Cardiac ventricle fibroblast (primary cell): ENCODE data around the gene USP21. TPM values are rescaled to one million over a fixed set of nuclear protein-coding genes. Genes with fewer than 3 reads are reported as not detected.

Experiments
- total RNA-seq: library from RNA; depleted of rRNA; stranded (reverse); fragments of >200 nt; gene quantifications from 2 replicates; pipeline ENCODE4 v1.2.3, GENCODE V29; 2015

Gene USP21, protein sequence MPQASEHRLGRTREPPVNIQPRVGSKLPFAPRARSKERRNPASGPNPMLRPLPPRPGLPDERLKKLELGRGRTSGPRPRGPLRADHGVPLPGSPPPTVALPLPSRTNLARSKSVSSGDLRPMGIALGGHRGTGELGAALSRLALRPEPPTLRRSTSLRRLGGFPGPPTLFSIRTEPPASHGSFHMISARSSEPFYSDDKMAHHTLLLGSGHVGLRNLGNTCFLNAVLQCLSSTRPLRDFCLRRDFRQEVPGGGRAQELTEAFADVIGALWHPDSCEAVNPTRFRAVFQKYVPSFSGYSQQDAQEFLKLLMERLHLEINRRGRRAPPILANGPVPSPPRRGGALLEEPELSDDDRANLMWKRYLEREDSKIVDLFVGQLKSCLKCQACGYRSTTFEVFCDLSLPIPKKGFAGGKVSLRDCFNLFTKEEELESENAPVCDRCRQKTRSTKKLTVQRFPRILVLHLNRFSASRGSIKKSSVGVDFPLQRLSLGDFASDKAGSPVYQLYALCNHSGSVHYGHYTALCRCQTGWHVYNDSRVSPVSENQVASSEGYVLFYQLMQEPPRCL
- total RNA-seq = 11.8 and 16.2 TPM in 2 replicates

DNA sequence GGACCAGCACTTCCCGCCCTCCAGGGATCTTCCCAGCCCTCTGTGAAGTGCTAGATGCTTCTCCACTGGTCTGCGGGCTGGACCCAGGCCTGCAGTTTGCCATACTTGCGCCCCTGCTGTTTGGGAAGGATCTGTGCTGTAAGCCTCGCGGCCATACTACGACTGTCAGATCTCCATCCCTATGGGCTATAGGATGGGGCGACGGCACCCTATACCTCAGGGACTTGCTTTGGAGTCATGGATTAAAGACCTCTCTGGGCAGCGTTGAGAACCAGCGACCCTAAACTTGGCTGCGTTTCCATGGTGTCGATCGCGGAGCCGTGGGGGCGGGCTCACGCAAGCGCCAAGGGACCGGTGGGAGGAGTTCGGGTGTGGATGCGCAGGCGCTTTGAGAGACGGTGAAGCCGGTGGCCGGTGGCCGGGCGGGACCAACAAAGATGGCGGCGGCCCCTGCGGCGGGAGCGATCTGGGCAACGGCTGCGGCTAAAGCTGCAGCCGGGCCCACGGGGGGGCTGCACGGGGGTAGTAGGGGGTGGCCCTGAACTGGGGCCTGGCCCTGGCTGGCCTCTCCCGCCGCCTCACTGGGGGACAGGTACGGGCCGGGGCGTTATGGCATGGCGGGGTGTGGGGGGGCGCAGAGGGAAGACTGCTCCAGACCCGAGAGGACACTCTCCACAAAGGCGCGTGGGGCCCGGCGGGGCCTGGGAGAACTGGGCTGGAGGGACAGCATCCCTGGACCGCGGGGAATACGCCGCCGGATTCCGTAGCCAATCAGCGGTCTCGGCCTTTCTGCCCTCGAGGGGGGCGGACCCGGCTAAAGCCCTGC is at the start of gene USP21:
Gene USP21 (plus strand): TSS at position 414 of the 826 bp plus-strand sequence. CDS start 1,141 bp downstream, outside the sequence.

DNA sequence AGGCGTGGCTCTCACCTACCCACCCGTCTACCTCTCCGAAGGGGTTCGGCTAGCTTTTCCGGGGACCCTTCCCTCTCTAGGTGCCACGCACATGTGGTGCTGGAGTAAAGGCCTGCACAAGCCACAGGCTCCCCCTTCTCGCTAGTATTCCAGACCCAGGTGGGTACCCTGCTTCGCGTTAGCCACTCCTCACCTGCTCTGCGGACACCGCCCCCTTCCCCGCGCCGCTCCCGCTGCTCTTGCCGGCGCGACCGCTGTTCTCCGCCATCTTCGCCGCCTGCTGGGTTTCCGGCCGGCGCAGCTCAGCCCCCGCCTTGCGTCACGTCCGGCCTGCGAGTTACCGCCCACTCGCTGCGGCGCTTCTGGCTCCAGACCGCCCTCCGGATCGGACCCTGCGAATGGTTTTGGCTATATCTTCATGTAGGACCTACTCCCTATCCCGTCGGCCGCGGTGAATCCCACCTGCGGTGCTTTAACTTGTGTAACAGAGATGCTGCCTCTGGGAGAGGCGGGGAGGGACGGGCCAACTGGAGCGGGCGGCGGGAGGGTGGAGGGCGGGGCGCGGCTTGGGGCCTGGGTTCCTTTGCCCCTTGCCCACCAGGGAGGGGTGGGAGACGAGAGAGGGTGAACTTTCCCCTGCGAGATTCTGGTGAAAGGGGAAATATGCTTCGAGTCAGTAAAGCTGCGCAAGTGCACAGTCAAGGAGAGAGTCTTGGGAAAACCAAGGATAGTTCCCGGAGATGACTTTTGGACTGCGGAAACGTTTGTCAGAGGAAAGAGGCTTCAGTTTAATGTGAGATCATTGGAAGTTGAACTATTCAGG is 41.3 kb upstream of the USP21 start, which contains the start of the genes NIT1 and PFDN2:
Gene NIT1 (plus strand): TSS at position 347 of the 823 bp plus-strand sequence. CDS start 72 bp downstream, at position 419.
Gene PFDN2 (minus strand): TSS at position 279 of the 823 bp plus-strand sequence. CDS start 11 bp downstream, at position 268.

DNA sequence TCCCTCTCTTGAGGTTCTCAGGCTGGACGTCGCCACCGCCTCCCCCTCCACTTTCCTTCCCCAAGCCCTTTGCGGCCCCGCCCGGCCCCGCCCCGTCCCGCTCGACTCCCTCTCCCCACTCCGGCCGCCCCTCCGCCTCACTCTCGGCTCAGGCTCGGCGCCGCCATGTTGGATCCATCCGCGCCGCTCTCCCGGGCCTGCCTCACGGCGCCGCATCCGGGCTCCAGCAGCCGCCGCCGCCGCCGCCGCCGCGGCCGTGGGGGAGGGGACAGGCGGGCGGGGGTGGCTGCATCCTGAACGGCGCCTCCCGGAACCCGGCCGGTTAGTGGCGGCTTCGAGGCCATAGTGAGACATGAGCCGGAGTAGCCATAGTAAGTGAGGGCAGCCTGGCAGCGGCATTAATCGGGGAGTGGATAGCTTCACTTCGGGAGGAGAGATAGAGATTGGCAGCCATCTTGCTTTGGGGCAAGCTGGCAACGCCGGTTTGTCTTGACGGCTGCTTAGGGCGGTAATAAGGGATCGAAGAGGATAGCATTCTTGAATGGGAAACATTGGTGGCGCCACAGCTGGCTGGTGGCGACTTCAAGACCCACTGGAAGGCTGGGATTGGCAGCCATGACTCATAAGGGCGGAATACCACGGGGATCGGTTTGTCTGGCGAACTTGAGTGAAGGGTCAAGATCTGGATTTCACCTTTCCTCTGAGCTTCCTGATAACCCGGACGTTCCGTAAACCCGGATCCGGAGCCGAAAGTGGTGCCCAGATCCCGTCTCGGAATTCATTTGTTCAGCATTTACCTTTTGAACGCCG is 26.7 kb upstream of the USP21 start, which contains the start of gene DEDD:
Gene DEDD (minus strand): TSS at position 258 of the 810 bp plus-strand sequence. CDS start 8,205 bp downstream, outside the sequence.

DNA sequence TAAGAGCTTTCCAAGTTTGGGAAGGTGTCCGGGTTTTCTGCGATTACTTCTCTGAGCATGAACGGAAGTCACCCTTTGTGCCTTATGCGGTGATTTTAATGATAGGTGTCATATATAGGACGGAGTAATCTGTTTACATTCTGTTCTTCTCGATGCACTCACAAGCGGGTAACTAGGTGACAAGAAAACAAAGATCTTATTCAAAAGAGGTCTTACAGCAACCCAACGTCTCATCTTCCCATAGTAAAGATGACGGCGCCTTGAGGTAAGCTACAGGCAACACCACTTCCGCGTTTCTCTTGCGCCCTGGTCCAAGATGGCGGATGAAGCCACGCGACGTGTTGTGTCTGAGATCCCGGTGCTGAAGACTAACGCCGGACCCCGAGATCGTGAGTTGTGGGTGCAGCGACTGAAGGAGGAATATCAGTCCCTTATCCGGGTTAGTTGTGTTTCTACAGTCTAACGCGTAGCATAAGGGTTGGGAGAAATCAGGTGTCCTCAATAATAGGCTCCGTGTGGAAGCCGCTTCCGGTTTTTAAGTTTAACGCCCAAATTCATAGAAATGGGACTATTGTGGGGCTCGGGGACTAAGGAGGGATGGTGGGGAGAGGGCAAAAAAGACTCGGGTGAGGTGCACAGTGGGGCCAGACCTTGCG is 5.5 kb upstream of the USP21 start, which contains the start of gene UFC1:
Gene UFC1 (plus strand): TSS at position 297 of the 656 bp plus-strand sequence. CDS start 20 bp downstream, at position 317.

DNA sequence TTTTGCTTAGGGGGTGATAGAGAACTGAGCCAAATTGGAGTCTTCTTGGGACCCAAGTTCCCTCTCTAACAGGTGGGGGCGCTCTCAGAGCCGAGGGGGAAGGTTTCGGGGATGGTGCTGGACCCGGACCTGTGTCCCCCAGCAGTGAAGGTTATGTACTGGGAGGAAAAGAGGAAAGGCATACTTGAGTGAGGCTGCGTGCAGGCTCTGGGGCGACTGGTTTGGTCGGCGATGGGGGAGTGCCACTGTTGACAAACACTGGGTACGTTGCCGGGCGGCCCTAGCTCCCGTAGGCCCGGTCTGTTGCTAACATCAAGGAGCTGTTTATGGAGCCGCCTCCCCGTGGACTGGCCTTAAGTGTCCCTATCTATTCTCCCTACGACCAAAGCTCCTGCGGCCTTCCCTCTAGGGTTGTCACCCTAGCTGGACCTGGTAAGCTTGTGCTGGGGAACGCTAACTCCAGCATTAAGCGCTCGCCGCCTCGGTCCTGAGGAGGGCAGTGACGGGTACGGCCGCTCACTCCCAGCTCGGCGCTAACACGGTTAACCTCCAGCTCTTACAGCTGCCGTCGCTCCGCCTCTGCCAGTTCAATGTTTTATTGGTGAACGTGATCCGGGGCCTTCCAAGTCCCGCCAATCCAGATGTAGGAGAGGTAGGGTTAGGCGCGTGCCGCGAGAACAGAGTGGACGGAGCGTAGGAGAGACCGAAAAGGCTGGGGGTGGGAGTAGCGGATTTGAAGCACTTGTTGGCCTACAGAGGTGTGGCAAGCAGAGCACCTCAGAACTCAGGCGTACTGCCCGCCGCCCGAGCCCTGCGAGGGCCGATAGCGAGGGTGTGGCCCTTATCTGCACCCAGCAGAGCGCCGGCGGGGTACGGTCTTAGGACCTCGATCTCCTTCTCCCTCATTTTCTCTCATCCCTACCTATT is 6.7 kb downstream of the USP21 start, which contains the start of gene PPOX:
Gene PPOX (plus strand): TSS at position 685 of the 927 bp plus-strand sequence. CDS start 422 bp downstream, outside the sequence.

DNA sequence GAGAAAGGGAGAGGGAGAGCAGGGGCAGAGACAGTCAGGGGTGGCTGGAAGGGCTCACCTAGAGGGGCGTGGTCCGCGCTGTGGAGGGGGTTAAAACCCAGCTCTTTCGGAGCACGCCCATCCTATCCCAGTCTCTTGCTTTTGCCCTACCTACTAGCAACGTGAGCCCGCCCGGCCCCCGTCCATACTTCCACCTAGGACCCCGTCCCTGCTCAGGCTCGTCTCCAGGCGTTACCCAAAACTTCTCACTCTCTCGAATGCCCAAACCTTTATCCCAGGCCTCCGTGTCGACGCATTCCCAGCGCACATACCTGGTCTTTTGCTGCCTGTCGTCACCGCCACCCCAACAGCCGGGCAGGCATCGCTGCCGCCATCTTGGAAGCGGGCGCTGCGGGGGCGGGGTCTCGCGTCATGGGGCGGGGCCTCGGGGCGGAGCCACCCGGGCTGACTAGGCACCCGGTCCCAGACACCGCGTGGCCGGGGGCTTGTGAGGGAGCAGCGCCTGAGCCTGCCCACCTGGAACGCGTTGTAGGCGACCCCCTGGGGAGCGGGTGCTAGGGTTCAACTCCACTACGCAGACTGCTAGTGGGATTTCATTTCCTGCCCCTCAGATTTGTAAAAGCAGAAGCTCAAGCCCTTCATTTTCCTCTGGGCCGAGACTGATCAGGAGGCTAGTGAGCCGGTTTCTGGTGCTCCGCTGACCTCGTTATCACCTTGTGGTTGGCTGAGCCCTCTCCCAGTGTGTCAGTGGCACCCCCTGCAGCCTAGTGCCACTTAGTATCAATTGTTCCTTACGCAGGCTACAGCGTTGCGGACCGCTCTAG is 18.0 kb downstream of the USP21 start, which contains the start of gene B4GALT3:
Gene B4GALT3 (minus strand): TSS at position 396 of the 824 bp plus-strand sequence. CDS start 1,447 bp downstream, outside the sequence.

DNA sequence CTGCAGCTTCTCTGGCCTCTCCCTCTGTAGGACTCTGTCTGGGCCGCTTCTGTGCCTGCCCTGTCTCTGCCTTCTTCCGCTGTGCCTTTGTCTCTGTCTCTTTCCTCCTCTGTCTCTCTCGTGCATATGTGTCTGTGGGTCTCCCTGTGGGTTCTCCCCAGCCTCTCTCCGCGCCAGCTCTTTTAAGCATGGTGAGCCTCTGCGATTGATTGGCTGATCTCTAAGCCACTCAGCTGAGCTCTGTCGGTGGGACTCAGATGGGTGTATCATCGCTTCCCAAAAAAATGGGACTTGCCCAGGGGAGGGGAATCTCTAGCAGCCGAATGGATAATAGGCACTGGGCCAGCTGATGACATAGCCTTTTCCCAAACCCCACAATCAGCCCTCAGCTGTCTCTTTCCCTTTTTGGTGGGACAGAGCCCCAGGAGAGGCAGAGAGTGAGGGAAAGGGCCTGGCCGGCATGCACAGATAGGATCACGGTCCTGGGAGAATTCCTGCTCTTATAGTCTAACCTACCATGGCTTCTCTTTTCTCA is 39.7 kb downstream of the USP21 start, which contains the start of gene ADAMTS4:
Gene ADAMTS4 (minus strand): TSS at position 158 of the 535 bp plus-strand sequence. CDS start 427 bp downstream, outside the sequence.

DNA sequence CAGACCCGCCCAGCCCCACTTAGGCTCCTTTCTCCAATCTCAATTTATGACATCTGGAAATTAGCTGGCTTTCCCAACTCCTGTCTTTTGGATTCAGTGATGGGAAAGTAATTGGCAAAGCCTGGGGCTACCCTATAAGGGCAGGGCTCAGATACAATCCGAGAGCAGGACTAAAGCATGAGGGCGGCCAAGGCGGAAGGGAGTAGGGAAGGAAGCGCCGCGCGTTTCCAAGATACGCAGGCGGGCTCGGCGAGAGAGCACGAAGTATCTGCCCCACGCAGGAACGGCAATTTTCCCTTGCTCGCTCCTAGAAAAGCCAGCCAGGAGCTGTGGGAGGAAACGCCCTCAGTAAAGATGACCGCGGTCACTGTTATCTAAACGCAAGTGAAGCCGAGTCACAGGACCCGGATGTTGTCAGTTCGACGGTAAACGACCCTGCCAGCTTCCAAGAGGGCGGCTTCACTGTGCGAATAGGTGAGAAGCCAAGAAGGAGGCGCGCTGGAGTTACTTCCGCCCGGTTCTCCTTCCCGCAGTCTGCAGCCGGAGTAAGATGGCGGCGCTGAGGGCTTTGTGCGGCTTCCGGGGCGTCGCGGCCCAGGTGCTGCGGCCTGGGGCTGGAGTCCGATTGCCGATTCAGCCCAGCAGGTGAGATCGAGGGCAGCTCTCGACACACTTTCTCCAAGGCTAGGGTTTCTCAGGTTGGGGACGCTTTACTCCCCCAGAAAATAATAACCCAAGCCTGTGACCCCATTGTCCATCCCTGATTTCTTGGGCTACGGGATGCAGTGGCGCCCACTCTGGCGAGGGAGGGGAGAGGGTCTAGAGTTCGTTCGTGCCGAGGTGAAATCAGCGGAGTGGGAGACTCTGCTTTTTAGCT is 42.8 kb downstream of the USP21 start, which contains the start of gene NDUFS2:
Gene NDUFS2 (plus strand): TSS at position 532 of the 877 bp plus-strand sequence. CDS start 19 bp downstream, at position 551.

DNA sequence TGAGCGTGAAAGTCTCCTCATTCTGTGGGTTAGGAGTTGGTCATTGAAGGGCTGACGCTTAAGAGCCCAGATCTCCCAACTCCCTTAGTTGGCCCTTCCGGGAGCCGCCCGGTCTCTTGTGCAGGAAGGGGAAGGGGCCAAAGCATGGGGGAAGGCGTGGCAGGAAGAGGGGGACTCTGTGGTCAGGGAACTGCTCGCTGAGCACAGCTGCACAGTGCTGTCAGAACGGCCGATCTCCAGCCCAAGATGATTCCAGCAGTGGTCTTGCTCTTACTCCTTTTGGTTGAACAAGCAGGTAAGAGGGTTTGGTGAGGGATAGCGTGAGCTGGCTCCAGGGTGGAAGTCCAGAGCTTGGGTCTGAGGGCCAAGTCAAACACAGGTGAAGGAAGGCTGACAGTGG is 55.8 kb downstream of the USP21 start, which contains the start of gene FCER1G:
Gene FCER1G (plus strand): TSS at position 220 of the 400 bp plus-strand sequence. CDS start 27 bp downstream, at position 247.

Other genes with a start within 250 kb of the USP21 start
- gene ITLN2, start 204.7 kb upstream of the USP21 start, total RNA-seq = not detected in 2 replicates
- gene F11R, start 138.3 kb upstream of the USP21 start, total RNA-seq = 4.1 and 10.9 TPM in 2 replicates
- gene TSTD1, start 120.5 kb upstream of the USP21 start, total RNA-seq = 14.5 and 21.0 TPM in 2 replicates
- 25.1 and 30.8 TPM in 2 replicates for gene USF1, start 113.5 kb upstream of the USP21 start, total RNA-seq
- gene ARHGAP30, start 89.6 kb upstream of the USP21 start, total RNA-seq = not detected in 2 replicates
- gene NECTIN4, start 69.9 kb upstream of the USP21 start, total RNA-seq = 0.10 TPM in 1 of 2 replicates, not detected in the other
- 2.0 and 2.6 TPM in 2 replicates for gene KLHDC9, start 61.1 kb upstream of the USP21 start, total RNA-seq
- gene PFDN2, start 41.5 kb upstream of the USP21 start, total RNA-seq = 34.9 and 36.8 TPM in 2 replicates
- gene NIT1, start 41.4 kb upstream of the USP21 start, total RNA-seq = 12.6 and 18.6 TPM in 2 replicates
- gene DEDD, start 26.8 kb upstream of the USP21 start, total RNA-seq = 26.5 and 28.1 TPM in 2 replicates
- 79.6 and 90.7 TPM in 2 replicates for gene UFC1, start 5.5 kb upstream of the USP21 start, total RNA-seq
- gene PPOX, start 6.9 kb downstream of the USP21 start, total RNA-seq = 6.2 and 7.9 TPM in 2 replicates
- 17.4 and 22.2 TPM in 2 replicates for gene B4GALT3, start 18.0 kb downstream of the USP21 start, total RNA-seq
- gene ADAMTS4, start 39.6 kb downstream of the USP21 start, total RNA-seq = 2.2 and 3.6 TPM in 2 replicates
- gene NDUFS2, start 42.9 kb downstream of the USP21 start, total RNA-seq = 73.1 and 95.8 TPM in 2 replicates
- gene FCER1G, start 55.8 kb downstream of the USP21 start, total RNA-seq = not detected in 2 replicates
- not detected in 2 replicates for gene APOA2, start 64.1 kb downstream of the USP21 start, total RNA-seq
- gene TOMM40L, start 66.6 kb downstream of the USP21 start, total RNA-seq = 2.7 and 5.8 TPM in 2 replicates
- gene NR1I3, start 78.7 kb downstream of the USP21 start, total RNA-seq = not detected in 2 replicates
- gene PCP4L1, start 99.2 kb downstream of the USP21 start, total RNA-seq = not detected in 2 replicates
- 0.44 and 0.50 TPM in 2 replicates for gene MPZ, start 150.5 kb downstream of the USP21 start, total RNA-seq
- gene SDHC, start 154.9 kb downstream of the USP21 start, total RNA-seq = 133 and 154 TPM in 2 replicates
- gene CFAP126, start 208.4 kb downstream of the USP21 start, total RNA-seq = not detected in 2 replicates